Trophoblast cell (in vitro differentiated cells and primary cell): Measurements from ENCODE around the gene ZNF423.

Source experiments
- DNase-seq, 2 donors: peaks; one replicate each; pipeline ENCODE4 v3.0.0-alpha.2; 2016
- H2AFZ ChIP-seq: 2 replicates; pipeline ENCODE4 v1.6.1; 2013; ENCODE audit warnings: low read length, moderate library complexity, mild to moderate bottlenecking; ENCODE audit not compliant: insufficient read depth, poor library complexity
- H2AK5ac ChIP-seq: 2 replicates; pipeline ENCODE4 v1.6.1; 2013; ENCODE audit warnings: mild to moderate bottlenecking, low read length
- H2BK120ac ChIP-seq: 2 replicates; pipeline ENCODE4 v1.6.1; 2013; ENCODE audit warnings: low read length, mild to moderate bottlenecking, moderate library complexity; ENCODE audit not compliant: insufficient read depth, poor library complexity
- H2BK12ac ChIP-seq: 2 replicates; pipeline ENCODE4 v1.6.1; 2013; ENCODE audit warnings: mild to moderate bottlenecking, low read length, moderate library complexity
- H2BK5ac ChIP-seq: 2 replicates; pipeline ENCODE4 v1.6.1; 2013; ENCODE audit warnings: low read length, low read depth, moderate library complexity, mild to moderate bottlenecking; ENCODE audit not compliant: poor library complexity
- H3K14ac ChIP-seq: 2 replicates; pipeline ENCODE4 v1.6.1; 2013; ENCODE audit warnings: mild to moderate bottlenecking, low read length
- H3K18ac ChIP-seq: 2 replicates; pipeline ENCODE4 v1.6.1; 2013; ENCODE audit warnings: mild to moderate bottlenecking, low read length
- H3K23ac ChIP-seq: 2 replicates; pipeline ENCODE4 v1.6.1; 2013; ENCODE audit warnings: low read length
- H3K27ac ChIP-seq: 2 replicates; pipeline ENCODE4 v1.5.1; 2013; ENCODE audit warnings: low read depth, mild to moderate bottlenecking, inconsistent platforms, low read length, moderate library complexity
- H3K27me3 ChIP-seq: 2 replicates; pipeline ENCODE4 v1.6.1; 2013; ENCODE audit warnings: inconsistent platforms, mild to moderate bottlenecking, low read length, moderate library complexity; ENCODE audit not compliant: insufficient read depth
- H3K36me3 ChIP-seq, 2 experiments: 1 replicate in 1 of 2; 2 replicates in 1 of 2; pipeline ENCODE4 v1.6.1; 2013; ENCODE audit warnings: low read length in 2 of 2, mild to moderate bottlenecking in 2 of 2, moderate library complexity in 1 of 2; ENCODE audit not compliant: insufficient read depth in 2 of 2, control insufficient read depth in 1 of 2
- H3K4ac ChIP-seq: 2 replicates; pipeline ENCODE4 v1.6.1; 2013; ENCODE audit warnings: low read depth, mild to moderate bottlenecking, low read length, moderate library complexity
- H3K4me1 ChIP-seq, 2 experiments: 1 replicate in 1 of 2; 2 replicates in 1 of 2; pipeline ENCODE4 v1.6.1; 2013; ENCODE audit warnings: low read length in 2 of 2, mild to moderate bottlenecking in 2 of 2, moderate library complexity in 1 of 2; ENCODE audit not compliant: insufficient read depth in 2 of 2, control insufficient read depth in 1 of 2
- H3K4me2 ChIP-seq: 2 replicates; pipeline ENCODE4 v1.6.1; 2013; ENCODE audit warnings: inconsistent platforms, mild to moderate bottlenecking, low read length, moderate library complexity
- H3K4me3 ChIP-seq: 2 replicates; pipeline ENCODE4 v1.5.1; 2013; ENCODE audit warnings: mild to moderate bottlenecking, low read depth, low read length, inconsistent platforms
- H3K79me1 ChIP-seq: one replicate; pipeline ENCODE4 v1.6.1; 2013; ENCODE audit warnings: low read length
- H3K79me2 ChIP-seq: 2 replicates; pipeline ENCODE4 v1.6.1; 2013; ENCODE audit warnings: low read length, mild to moderate bottlenecking; ENCODE audit not compliant: control insufficient read depth, insufficient read depth, poor library complexity
- H3K9ac ChIP-seq: 2 replicates; pipeline ENCODE4 v1.6.1; 2013; ENCODE audit warnings: mild to moderate bottlenecking, low read length
- H3K9me3 ChIP-seq: 2 replicates; pipeline ENCODE4 v1.6.1; 2013; ENCODE audit warnings: low read depth, mild to moderate bottlenecking, control low read depth, inconsistent platforms, low read length; ENCODE audit not compliant: insufficient read depth
- H4K12ac ChIP-seq: 2 replicates; pipeline ENCODE4 v1.6.1; 2013; ENCODE audit warnings: low read depth, mild to moderate bottlenecking, low read length, moderate library complexity
- H4K8ac ChIP-seq: 2 replicates; pipeline ENCODE4 v1.6.1; 2013; ENCODE audit warnings: low read depth, mild to moderate bottlenecking, low read length, moderate library complexity
- H4K91ac ChIP-seq: one replicate; pipeline ENCODE4 v1.6.1; 2013; ENCODE audit warnings: low read depth, mild to moderate bottlenecking, low read length, moderate library complexity
- WGBS: extraction: QIAGEN DNeasy Blood & Tissue Kit; methylation state at CpG from one replicate; pipeline ENCODE4 v1.1.7; 2013; ENCODE audit warnings: missing lambda C conversion rate; ENCODE audit not compliant: insufficient read length, insufficient coverage; ENCODE audit errors: extremely low coverage; 5-methylcytosine and 5-hydroxymethylcytosine counted together

Gene ZNF423

DNA sequence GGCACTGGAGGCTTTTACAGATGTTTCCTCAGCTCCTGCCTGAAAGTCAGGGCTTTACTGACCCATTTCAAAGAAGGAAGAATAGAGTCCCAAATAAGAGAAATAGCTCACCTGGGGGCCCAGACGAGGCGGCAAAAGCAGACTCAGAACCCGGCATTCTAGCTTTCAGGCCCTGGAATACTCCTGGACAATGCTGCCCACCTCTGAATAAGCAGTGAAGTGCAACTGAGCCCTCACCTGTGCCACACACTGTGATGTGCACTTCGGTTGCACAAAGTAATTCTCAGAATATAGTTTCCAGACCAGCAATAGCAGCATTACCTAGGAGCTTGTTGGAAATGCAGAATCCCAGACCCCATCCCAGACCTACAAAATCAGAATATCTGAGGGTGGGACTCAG is 54.6 kb downstream of the ZNF423 start:
- Histone ChIP-seq H3K18ac (no peak overlapping the region), H4K8ac (no peak overlapping the region), H3K4me2 (no peak overlapping the region), H2AK5ac (no peak overlapping the region), H4K12ac (no peak overlapping the region), H3K36me3 (no peaks in the 10 kb centered on the region), H3K4ac (no peak overlapping the region), H3K4me1 (peaks cover 1 to 3% of the 10 kb centered on the region in 2 experiments), H3K27me3 (no peaks in the 10 kb centered on the region), H2BK5ac (no peak overlapping the region), H4K91ac (no peak overlapping the region), H3K23ac (no peak overlapping the region), H3K4me3 (no peak overlapping the region), H3K9me3 (no peaks in the 10 kb centered on the region), H3K79me1 (no peaks in the 10 kb centered on the region), H3K79me2 (no peaks in the 10 kb centered on the region), H3K9ac (no peak overlapping the region), H2BK120ac (no peak overlapping the region), H3K27ac (no peak overlapping the region), H3K14ac (no peak overlapping the region), H2BK12ac (no peak overlapping the region), H2AFZ (no peak overlapping the region)
- whole genome bisulfite sequencing: no CpG with 5 or more reads among the region's 4 CpGs
- peak in 1 of 2 donors; percentile 2 for DNase-seq

GRCh38 chr16:49800876-49801275 is 55.0 kb downstream of the ZNF423 start:
- Histone ChIP-seq H3K4me3 (no peak overlapping the region), H3K4me1 (peaks cover 1 to 3% of the 10 kb centered on the region in 2 experiments), H3K79me2 (no peaks in the 10 kb centered on the region), H3K27me3 (no peaks in the 10 kb centered on the region), H2BK120ac (no peak overlapping the region), H3K4ac (no peak overlapping the region), H3K18ac (no peak overlapping the region), H2AFZ (no peak overlapping the region), H4K8ac (no peak overlapping the region), H4K12ac (no peak overlapping the region), H2BK5ac (no peak overlapping the region), H2BK12ac (no peak overlapping the region), H3K14ac (no peak overlapping the region), H3K4me2 (no peak overlapping the region), H3K9ac (no peak overlapping the region), H3K36me3 (no peaks in the 10 kb centered on the region), H3K79me1 (no peaks in the 10 kb centered on the region), H3K9me3 (no peaks in the 10 kb centered on the region), H3K27ac (no peak overlapping the region), H3K23ac (no peak overlapping the region), H2AK5ac (no peak overlapping the region), H4K91ac (no peak overlapping the region)
- WGBS: no CpG with 5 or more reads among the region's 11 CpGs
- no peak for DNase-seq

DNA sequence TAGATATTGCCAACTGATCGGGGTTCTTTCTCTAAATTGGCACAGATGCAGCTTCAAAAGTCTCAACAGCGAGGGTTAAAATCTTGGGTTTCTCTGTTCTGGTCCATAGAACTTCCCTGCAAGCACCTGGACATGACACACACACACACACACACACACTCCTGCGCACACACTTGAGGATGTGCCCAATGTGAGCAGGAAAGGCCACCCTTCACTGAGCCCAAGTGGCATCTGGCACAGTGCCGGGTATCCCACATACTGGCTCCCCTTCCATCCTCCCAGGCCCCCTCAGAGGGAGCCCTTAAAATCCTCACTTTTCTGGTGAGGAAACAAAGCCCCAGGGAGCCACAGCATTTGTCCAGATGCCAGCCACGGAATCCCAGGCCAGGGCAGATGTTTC is 55.5 kb downstream of the ZNF423 start:
- no peaks in the 10 kb centered on the region for H3K36me3 ChIP-seq

DNA sequence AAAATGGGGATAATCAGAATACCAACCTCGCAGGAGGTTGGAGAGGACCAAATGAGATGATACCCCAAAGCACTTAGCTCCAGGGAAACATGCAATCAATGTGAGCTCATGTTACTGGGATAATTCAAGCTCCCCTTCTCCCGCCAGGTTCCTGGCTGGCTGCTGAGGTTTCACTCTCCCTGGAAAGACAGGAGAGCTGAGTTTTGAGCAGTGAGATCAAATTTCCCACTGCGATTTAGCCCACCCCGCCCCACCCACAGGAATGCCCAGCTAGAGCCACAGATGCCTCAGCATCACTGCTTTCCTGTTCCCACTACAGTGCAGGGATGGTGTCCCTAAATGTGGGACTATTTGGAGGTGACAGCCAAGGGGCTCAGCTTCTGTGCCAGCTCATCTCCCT is 56.7 kb downstream of the ZNF423 start:
- no peak overlapping the region for H3K4me2 ChIP-seq
- H4K12ac ChIP-seq: no peak overlapping the region
- H2AFZ ChIP-seq: no peak overlapping the region
- no peaks in the 10 kb centered on the region for H3K27me3 ChIP-seq
- H2BK5ac ChIP-seq: no peak overlapping the region
- no peak overlapping the region for H4K8ac ChIP-seq
- no peaks in the 10 kb centered on the region for H3K9me3 ChIP-seq
- no peak overlapping the region for H3K27ac ChIP-seq
- H2BK12ac ChIP-seq: no peak overlapping the region
- H3K79me2 ChIP-seq: no peaks in the 10 kb centered on the region
- H3K23ac ChIP-seq: no peak overlapping the region
- H2AK5ac ChIP-seq: no peak overlapping the region
- no peaks in the 10 kb centered on the region for H3K79me1 ChIP-seq
- no peak overlapping the region for H4K91ac ChIP-seq
- H3K14ac ChIP-seq: no peak overlapping the region
- DNase-seq: no peak
- H3K36me3 ChIP-seq: no peaks in the 10 kb centered on the region
- no peak overlapping the region for H3K9ac ChIP-seq
- no peak overlapping the region for H2BK120ac ChIP-seq
- H3K18ac ChIP-seq: no peak overlapping the region
- H3K4me1 ChIP-seq: peaks cover 1 to 3% of the 10 kb centered on the region in 2 experiments
- H3K4ac ChIP-seq: no peak overlapping the region
- no CpG with 5 or more reads among the region's 4 CpGs for WGBS
- H3K4me3 ChIP-seq: no peak overlapping the region

More for the DNA sequence above, 55.5 kb downstream of the ZNF423 start:
- Histone ChIP-seq H3K4me1 (peaks cover 1 to 3% of the 10 kb centered on the region in 2 experiments), H3K4me2 (no peak overlapping the region), H2BK12ac (no peak overlapping the region), H3K27ac (no peak overlapping the region), H3K23ac (peak overlapping the region; percentile 77), H3K4ac (no peak overlapping the region), H2AK5ac (no peak overlapping the region), H3K9ac (no peak overlapping the region), H4K12ac (no peak overlapping the region), H2BK120ac (no peak overlapping the region), H3K9me3 (no peaks in the 10 kb centered on the region), H2AFZ (no peak overlapping the region), H3K79me2 (no peaks in the 10 kb centered on the region), H3K79me1 (no peaks in the 10 kb centered on the region), H3K4me3 (no peak overlapping the region), H4K8ac (no peak overlapping the region), H3K27me3 (no peaks in the 10 kb centered on the region), H4K91ac (no peak overlapping the region), H3K18ac (no peak overlapping the region), H3K14ac (no peak overlapping the region), H2BK5ac (no peak overlapping the region)
- no peak for DNase-seq
- no CpG with 5 or more reads among the region's 5 CpGs for WGBS
